ENCODE results near the gene TAPBP. TPM values are rescaled to one million over a fixed set of nuclear protein-coding genes. Genes with fewer than 3 reads are reported as not detected.

The TAPBP gene
- total and polyA plus RNA-seq, 12 donors = 25.1 to 322 (median 165) TPM

DNA sequence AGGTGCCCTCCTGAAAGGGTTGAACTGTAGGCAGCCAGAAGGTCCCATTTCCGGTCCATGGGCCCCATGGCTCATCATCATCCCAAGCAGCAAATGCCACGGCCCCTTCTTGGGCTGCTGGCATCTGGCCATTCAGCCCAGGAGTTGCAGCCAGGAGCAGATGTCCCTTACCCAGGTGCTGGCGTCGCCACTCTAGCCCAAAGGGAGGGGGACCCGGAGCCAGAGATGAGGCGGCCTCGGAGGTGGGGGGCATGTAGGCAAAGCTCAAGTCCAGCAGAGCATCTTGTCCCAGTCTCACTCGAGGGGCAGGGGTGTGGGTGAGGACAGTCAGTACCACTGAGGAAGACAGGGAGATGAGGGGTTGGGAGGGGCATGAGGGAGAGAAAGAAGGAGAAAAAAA is 8.8 kb downstream of the TAPBP start:
- WGBS, 4 donors = 77 to 92% (median 84%) methylated on average over 4 to 8 of the region's 8 CpGs
- Histone ChIP-seq H3K27me3 (no peaks in the 10 kb centered on the region), H3K9me3 (replicated peaks in 1 of 3) (no peaks in the 10 kb centered on the region), H3K4me3 (no peak overlapping the region), H3K27ac (peak overlapping the region in 1 of 5 donors; percentile 52), H3K36me3 (replicated peaks in 1 of 2) (peaks cover 0 to 53% of the 10 kb centered on the region in 2 donors), H3K4me1 (replicated peaks in 1 of 2) (peaks cover 12 to 21% of the 10 kb centered on the region in 2 donors)
- TF ChIP-seq CTCF (IDR thresholded peaks at IDR 0.05) (no peak), POLR2A (IDR thresholded peaks at IDR 0.05) (no peak)
- DNase-seq = no peak
- intact Hi-C loops (cut with DNase I) = no loop called here

DNA sequence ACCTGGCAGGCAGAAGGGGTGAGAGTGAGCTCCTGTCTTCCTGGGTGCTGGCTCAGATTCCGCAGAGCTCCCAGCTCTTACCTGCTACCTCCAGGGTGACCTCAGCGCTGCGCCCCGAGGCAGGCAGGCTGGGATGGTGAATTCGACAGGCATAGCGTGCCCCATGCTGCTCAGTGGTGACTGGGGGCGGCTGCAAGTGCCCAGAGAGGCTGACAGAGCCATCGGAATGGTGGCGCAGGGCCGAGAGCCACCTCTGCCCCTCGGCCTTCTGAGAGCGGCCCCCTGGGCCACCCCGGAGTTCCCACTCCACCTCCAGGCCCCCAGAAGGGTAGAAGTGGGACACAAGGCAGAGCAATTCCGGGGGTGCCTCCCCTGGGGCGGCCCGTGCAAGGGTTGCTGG is 9.7 kb downstream of the TAPBP start:
- TF ChIP-seq POLR2A (IDR thresholded peaks at IDR 0.05) = no peak
- no peak for TF ChIP-seq CTCF (IDR thresholded peaks at IDR 0.05)
- H3K27ac ChIP-seq = no peak overlapping the region
- peaks cover 12 to 22% of the 10 kb centered on the region in 2 donors for H3K4me1 ChIP-seq (replicated peaks in 1 of 2)
- DNase-seq = no peak
- H3K4me3 ChIP-seq = no peak overlapping the region
- no peaks in the 10 kb centered on the region for H3K9me3 ChIP-seq (replicated peaks in 1 of 3)
- H3K27me3 ChIP-seq = no peaks in the 10 kb centered on the region
- 84 to 94% (median 91%) methylated on average over 11 to 16 of the region's 16 CpGs for WGBS, 4 donors
- H3K36me3 ChIP-seq (replicated peaks in 1 of 2) = peaks cover 0 to 48% of the 10 kb centered on the region in 2 donors
- intact Hi-C loops (cut with DNase I) = no loop called here

- Histone ChIP-seq H3K27me3 (no peaks in the 10 kb centered on the region), H3K4me3 (no peak overlapping the region), H3K9me3 (replicated peaks in 1 of 3) (no peaks in the 10 kb centered on the region), H3K4me1 (replicated peaks in 1 of 2) (peaks cover 18 to 31% of the 10 kb centered on the region in 2 donors), H3K36me3 (replicated peaks in 1 of 2) (peaks cover 0 to 48% of the 10 kb centered on the region in 2 donors), H3K27ac (no peak overlapping the region)
- no peak for TF ChIP-seq POLR2A (IDR thresholded peaks at IDR 0.05)
- 67 to 95% (median 93%) methylated on average over 3 of the region's 3 CpGs for WGBS, 4 donors
- intact Hi-C loops (cut with DNase I) = no loop called here
- no peak for DNase-seq
These were observed 12.0 kb downstream of the TAPBP start for GRCh38 chr6:33301877-33302276.

GRCh38 chr6:33299237-33299944 is 14.5 kb downstream of the TAPBP start:
- peaks cover 0 to 48% of the 10 kb centered on the region in 2 donors for H3K36me3 ChIP-seq (replicated peaks in 1 of 2)
- no peaks in the 10 kb centered on the region for H3K27me3 ChIP-seq
- H3K9me3 ChIP-seq (replicated peaks in 1 of 3) = no peaks in the 10 kb centered on the region
- peak; percentile 91 to 96 (median 94) for DNase-seq
- peak overlapping the region; percentile 87 to 97 (median 95) for H3K27ac ChIP-seq
- 0 to 1% (median 0%) methylated on average over 13 to 54 of the region's 54 CpGs for WGBS, 4 donors
- H3K4me3 ChIP-seq = peak overlapping the region; percentile 56 to 90 (median 78)
- TF ChIP-seq CTCF (IDR thresholded peaks at IDR 0.05) = peak; percentile 37 to 81 (median 74)
- peak; percentile 61 to 79 for TF ChIP-seq POLR2A (IDR thresholded peaks at IDR 0.05)
- intact Hi-C loops (cut with DNase I) = no loop called here
- peaks cover 21 to 26% of the 10 kb centered on the region in 2 donors for H3K4me1 ChIP-seq (replicated peaks in 1 of 2)

Data from adrenal gland (tissue), 12 donors.